HepG2 (cell line): ENCODE results near the gene IL17RB. TPM values are rescaled to one million over a fixed set of nuclear protein-coding genes. Genes with fewer than 3 reads are reported as not detected.
A peak's percentile ranks its signal among the peaks of the same experiment; 100 is the strongest.

Source experiments
- ARHGAP35 ChIP-seq: sonication (generic); formaldehyde crosslinking; IDR thresholded peaks from 2 replicates; pipeline ENCODE4 v1.9.0; 2022; ENCODE audit warnings: mild to moderate bottlenecking, inconsistent platforms, moderate library complexity, missing genetic modification reagents, borderline replicate concordance
- ARNTL ChIP-seq: sonication (generic); formaldehyde crosslinking; IDR thresholded peaks from 2 replicates; pipeline ENCODE4 v1.4.0; 2020; ENCODE audit warnings: mild to moderate bottlenecking, missing genetic modification reagents
- CBX2 ChIP-seq, 2 experiments: fragments of 200-600 bp in 1 of 2; sonication (generic); formaldehyde crosslinking in 1 of 2; IDR thresholded peaks; 2 replicates each; pipeline versions ENCODE4 v1.7.0 to v1.8.1; 2018 to 2022; ENCODE audit warnings: low read depth in 2 of 2, low read length in 1 of 2, mild to moderate bottlenecking in 1 of 2, missing genetic modification reagents in 1 of 2
- GATAD1 ChIP-seq: IDR thresholded peaks from 2 replicates; pipeline ENCODE4 v1.6.1; 2016; ENCODE audit warnings: missing genetic modification reagents, missing compliant biosample characterization
- HNF1A ChIP-seq, 2 experiments: sonication (generic) in 1 of 2; formaldehyde crosslinking in 1 of 2; IDR thresholded peaks; 2 replicates each; pipeline versions ENCODE4 v1.4.0 to v1.6.1; 2016 to 2020; ENCODE audit warnings: borderline replicate concordance in 1 of 2, low read depth in 1 of 2, mild to moderate bottlenecking in 1 of 2, missing genetic modification reagents in 1 of 2
- KLF13 ChIP-seq: sonication (generic); formaldehyde crosslinking; IDR thresholded peaks from 2 replicates; pipeline ENCODE4 v1.4.0; 2020; ENCODE audit warnings: mild to moderate bottlenecking, missing genetic modification reagents
- MYC ChIP-seq: sonication (generic); formaldehyde crosslinking; IDR thresholded peaks from 2 replicates; pipeline ENCODE4 v1.9.0; 2021; ENCODE audit warnings: missing genetic modification reagents, borderline replicate concordance
- MZF1 ChIP-seq: sonication (generic); formaldehyde crosslinking; IDR thresholded peaks from 2 replicates; pipeline ENCODE4 v1.8.1; 2023; ENCODE audit warnings: mild to moderate bottlenecking, missing genetic modification reagents, borderline replicate concordance
- NCOR1 ChIP-seq: fragments of 200-600 bp; sonication (generic); IDR thresholded peaks from 2 replicates; pipeline ENCODE4 v1.7.0; 2017; ENCODE audit warnings: antibody characterized with exemption, low read length, borderline replicate concordance
- POLR2G ChIP-seq: fragments of 200-400 bp; formaldehyde crosslinking; IDR thresholded peaks from 2 replicates; pipeline ENCODE4 v1.6.1; 2018; ENCODE audit warnings: mild to moderate bottlenecking, low read depth, low read length, moderate library complexity
- RAD21 ChIP-seq: fragments of 450-650 bp; formaldehyde crosslinking; IDR thresholded peaks from 2 replicates; pipeline ENCODE4 v1.5.0; 2020; ENCODE audit warnings: mild to moderate bottlenecking
- SP5 ChIP-seq: IDR thresholded peaks from 2 replicates; pipeline ENCODE4 v1.6.1; 2016; ENCODE audit warnings: low read depth, borderline replicate concordance
- TFDP2 ChIP-seq: sonication (generic); formaldehyde crosslinking; IDR thresholded peaks from 2 replicates; pipeline ENCODE4 v1.4.0; 2020; ENCODE audit warnings: missing genetic modification reagents
- ZBTB39 ChIP-seq: sonication (generic); formaldehyde crosslinking; IDR thresholded peaks from 2 replicates; pipeline ENCODE4 v1.5.0; 2020; ENCODE audit warnings: missing genetic modification reagents
- ZBTB7B ChIP-seq: sonication (generic); formaldehyde crosslinking; IDR thresholded peaks from 2 replicates; pipeline ENCODE4 v1.4.0; 2020; ENCODE audit warnings: missing genetic modification reagents
- ZFP90 ChIP-seq: sonication (generic); formaldehyde crosslinking; IDR thresholded peaks from 2 replicates; pipeline ENCODE4 v1.8.0; 2022; ENCODE audit warnings: missing genetic modification reagents, mild to moderate bottlenecking, inconsistent platforms, borderline replicate concordance
- ZNF232 ChIP-seq: sonication (generic); formaldehyde crosslinking; IDR thresholded peaks from 2 replicates; pipeline ENCODE4 v1.4.0; 2020; ENCODE audit warnings: missing genetic modification reagents, borderline replicate concordance
- ZSCAN5A ChIP-seq: sonication (generic); formaldehyde crosslinking; IDR thresholded peaks from 2 replicates; pipeline ENCODE4 v1.8.0; 2022; ENCODE audit warnings: mild to moderate bottlenecking, missing genetic modification reagents, borderline replicate concordance
- polyA plus RNA-seq, 8 experiments: library from polyadenylated mRNA; depleted of rRNA in 3 of 8; stranded (reverse) in 7 of 8; unstranded in 1 of 8; fragments of >200 nt; fragmentation: Illumina TruSeq in 4 of 8; extraction: Trizol in 4 of 8; gene quantifications; 2 replicates each; pipeline versions ENCODE4 v1.2.1 to v1.2.3, GENCODE V29; 2011 to 2016; ENCODE audit warnings: low read depth in 4 of 8, missing spikeins in 1 of 8, mixed read lengths in 1 of 8; ENCODE audit not compliant: insufficient read depth in 1 of 8
- total RNA-seq, 5 experiments: library from RNA; depleted of rRNA; stranded (reverse); fragments of >200 nt; fragmentation: Illumina TruSeq; extraction: Trizol; gene quantifications; 2 replicates each; pipeline ENCODE4 v1.2.3, GENCODE V29; 2016; ENCODE audit warnings: low read depth in 1 of 5

Gene IL17RB
- total and polyA plus RNA-seq, 2 of the 13 experiments (the other 11 are each of a cell fraction or from before 2014, with no cell fraction given) = 130 to 190 TPM

- TF ChIP-seq HNF1A (IDR thresholded peaks at IDR 0.05; ENCODE audit: low read depth) = no peak
- TF ChIP-seq HNF1A (CRISPR knock-in tag; IDR thresholded peaks at IDR 0.05; ENCODE audit: borderline replicate concordance) = no peak
- TF ChIP-seq ZBTB39 (CRISPR knock-in tag) = no peak
- TF ChIP-seq ZNF232 = no peak
- no peak for TF ChIP-seq CBX2 (IDR thresholded peaks at IDR 0.05; ENCODE audit: low read depth, low read length)
- TF ChIP-seq CBX2 (CRISPR knock-in tag; IDR thresholded peaks at IDR 0.05; ENCODE audit: low read depth) = no peak
- TF ChIP-seq ZSCAN5A (CRISPR knock-in tag) = no peak
- TF ChIP-seq ZBTB7B (CRISPR knock-in tag) = peak; percentile 95
- TF ChIP-seq ZFP90 (CRISPR knock-in tag) = no peak
- TF ChIP-seq ARNTL = no peak
- TF ChIP-seq ARHGAP35 (CRISPR knock-in tag) = no peak
- TF ChIP-seq NCOR1 = 0 out of 2 replicates have a peak, but pooled peaks have one; percentile 46
- TF ChIP-seq GATAD1 (CRISPR knock-in tag) = no peak
- TF ChIP-seq MYC = 0 out of 2 replicates have a peak, but pooled peaks have one; percentile 18
- no peak for TF ChIP-seq MZF1 (CRISPR knock-in tag)
- TF ChIP-seq POLR2G = peak; percentile 28; the same call in 1 of the 2 replicates
- TF ChIP-seq TFDP2 (CRISPR knock-in tag) = 0 out of 2 replicates have a peak, but pooled peaks have one; percentile 17
- TF ChIP-seq SP5 = no peak
- TF ChIP-seq RAD21 (CRISPR knock-in tag) = peak; percentile 26; the same call in 1 of the 2 replicates
- TF ChIP-seq KLF13 (CRISPR knock-in tag) = no peak
Measured at GRCh38 chr3:53818221-53819162, 27.9 kb upstream of the IL17RB start (continued).
